NB4 (cell line): ENCODE data around the gene ZSWIM6.

Source experiments
- POLR2A ChIP-seq: IDR thresholded peaks from 2 replicates; pipeline ENCODE4 v1.6.1; 2011; ENCODE audit warnings: mild to moderate bottlenecking; ENCODE audit not compliant: insufficient read length; ENCODE audit errors: extremely low read depth
- TF ChIP-seq, protein P1 (sequence below): IDR thresholded peaks from one replicate; pipeline ENCODE4 v1.5.1; 2012; ENCODE audit warnings: low read depth, low read length
- TF ChIP-seq, protein P2 (sequence below): IDR thresholded peaks from 2 replicates; pipeline ENCODE4 v1.6.1; 2011; ENCODE audit warnings: low read depth, low read length

DNA sequence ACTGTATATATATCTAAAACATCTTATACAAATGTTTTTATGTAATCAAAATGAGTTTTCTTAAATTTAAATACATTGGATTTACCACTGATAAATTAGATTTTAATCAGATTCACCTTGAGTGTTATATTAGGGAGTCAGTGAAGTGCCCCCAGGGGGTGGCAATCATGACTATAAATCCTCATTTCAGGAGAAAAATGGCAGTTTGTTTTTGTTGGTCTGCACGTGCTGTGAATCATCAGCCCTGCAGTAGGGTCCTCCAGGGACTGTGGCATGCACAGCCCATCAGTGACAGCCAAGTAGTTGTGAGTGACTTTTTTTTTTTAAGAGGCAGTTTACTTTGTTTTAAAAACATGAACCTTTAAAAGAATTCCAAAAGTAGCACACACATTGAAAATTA, 65.2 kb downstream of the ZSWIM6 start:
- TF ChIP-seq, protein P1, sequence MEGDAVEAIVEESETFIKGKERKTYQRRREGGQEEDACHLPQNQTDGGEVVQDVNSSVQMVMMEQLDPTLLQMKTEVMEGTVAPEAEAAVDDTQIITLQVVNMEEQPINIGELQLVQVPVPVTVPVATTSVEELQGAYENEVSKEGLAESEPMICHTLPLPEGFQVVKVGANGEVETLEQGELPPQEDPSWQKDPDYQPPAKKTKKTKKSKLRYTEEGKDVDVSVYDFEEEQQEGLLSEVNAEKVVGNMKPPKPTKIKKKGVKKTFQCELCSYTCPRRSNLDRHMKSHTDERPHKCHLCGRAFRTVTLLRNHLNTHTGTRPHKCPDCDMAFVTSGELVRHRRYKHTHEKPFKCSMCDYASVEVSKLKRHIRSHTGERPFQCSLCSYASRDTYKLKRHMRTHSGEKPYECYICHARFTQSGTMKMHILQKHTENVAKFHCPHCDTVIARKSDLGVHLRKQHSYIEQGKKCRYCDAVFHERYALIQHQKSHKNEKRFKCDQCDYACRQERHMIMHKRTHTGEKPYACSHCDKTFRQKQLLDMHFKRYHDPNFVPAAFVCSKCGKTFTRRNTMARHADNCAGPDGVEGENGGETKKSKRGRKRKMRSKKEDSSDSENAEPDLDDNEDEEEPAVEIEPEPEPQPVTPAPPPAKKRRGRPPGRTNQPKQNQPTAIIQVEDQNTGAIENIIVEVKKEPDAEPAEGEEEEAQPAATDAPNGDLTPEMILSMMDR, result no peak
- no peak for TF ChIP-seq POLR2A
- TF ChIP-seq, protein P2, sequence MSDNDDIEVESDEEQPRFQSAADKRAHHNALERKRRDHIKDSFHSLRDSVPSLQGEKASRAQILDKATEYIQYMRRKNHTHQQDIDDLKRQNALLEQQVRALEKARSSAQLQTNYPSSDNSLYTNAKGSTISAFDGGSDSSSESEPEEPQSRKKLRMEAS, result peak; percentile 67
